ENCODE measurements around the gene KCTD10.

The KCTD10 gene

DNA sequence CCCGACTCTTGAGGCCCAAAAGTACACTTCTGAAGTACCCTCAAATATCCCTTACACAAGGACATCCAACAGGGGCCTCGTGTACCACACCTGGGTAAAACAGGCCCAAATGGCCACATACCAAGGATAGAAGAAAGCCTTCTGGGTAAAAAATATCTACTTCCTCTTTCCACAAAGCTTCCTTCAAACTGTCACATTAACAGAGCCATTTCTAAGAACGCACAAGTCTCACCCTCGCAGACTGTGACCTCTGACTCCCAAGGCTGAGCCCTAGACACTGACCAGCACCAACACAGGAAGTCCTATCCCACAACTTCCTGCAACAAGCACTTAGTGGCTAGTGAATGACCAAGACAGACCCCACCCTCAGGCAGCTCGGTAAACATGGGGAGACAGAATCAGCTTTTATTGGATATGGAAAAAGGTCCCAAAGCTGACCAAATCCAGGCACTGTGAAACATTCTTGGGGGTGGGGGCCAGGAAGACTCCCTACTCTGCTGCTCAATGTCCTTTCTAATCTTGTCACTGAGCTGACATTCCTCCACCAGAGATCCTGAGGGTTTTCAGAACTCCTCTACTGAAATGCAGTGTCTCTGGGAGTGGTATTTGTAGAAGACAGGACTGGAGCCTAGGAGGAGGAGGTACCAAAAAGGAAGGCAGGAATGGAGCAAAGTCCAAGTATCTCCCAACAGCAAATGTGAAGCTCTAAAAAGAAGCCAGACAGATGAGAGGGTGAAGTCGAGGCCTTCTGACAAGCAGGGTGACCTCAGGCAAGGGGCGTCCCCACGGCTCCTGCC lies 15.9 kb downstream of the KCTD10 start:
- Histone ChIP-seq H3K4me2 (ENCODE audit: insufficient read depth, low read length) (no peak overlapping the region), H3K27ac (ENCODE audit: low read length) (peak overlapping the region; percentile 7; the same call in 1 of the 2 replicates), H3K27me3 (ENCODE audit: insufficient read depth, low read length, poor library complexity) (no peaks in the 10 kb centered on the region), H3K36me3 (ENCODE audit: insufficient read depth, low read length) (peaks cover 47% of the 10 kb centered on the region), H2AFZ (ENCODE audit: low read depth, low read length) (no peak overlapping the region), H3K9ac (ENCODE audit: low read depth, low read length) (no peak overlapping the region; the same call in 1 of the 2 replicates), H3K4me1 (ENCODE audit: insufficient read depth, low read length) (no peaks in the 10 kb centered on the region), H4K20me1 (ENCODE audit: insufficient read depth, low read length) (peaks cover 67% of the 10 kb centered on the region), H3K9me3 (ENCODE audit: insufficient read depth, low read length, severe bottlenecking) (no peaks in the 10 kb centered on the region), H3K79me2 (ENCODE audit: insufficient read depth, low read length) (peaks cover 54% of the 10 kb centered on the region), H3K4me3 (ENCODE audit: low read depth in 1 of 2, low read length in 2 of 2) (no peak overlapping the region)
- DNase-seq = no peak
- TF ChIP-seq, protein P1, sequence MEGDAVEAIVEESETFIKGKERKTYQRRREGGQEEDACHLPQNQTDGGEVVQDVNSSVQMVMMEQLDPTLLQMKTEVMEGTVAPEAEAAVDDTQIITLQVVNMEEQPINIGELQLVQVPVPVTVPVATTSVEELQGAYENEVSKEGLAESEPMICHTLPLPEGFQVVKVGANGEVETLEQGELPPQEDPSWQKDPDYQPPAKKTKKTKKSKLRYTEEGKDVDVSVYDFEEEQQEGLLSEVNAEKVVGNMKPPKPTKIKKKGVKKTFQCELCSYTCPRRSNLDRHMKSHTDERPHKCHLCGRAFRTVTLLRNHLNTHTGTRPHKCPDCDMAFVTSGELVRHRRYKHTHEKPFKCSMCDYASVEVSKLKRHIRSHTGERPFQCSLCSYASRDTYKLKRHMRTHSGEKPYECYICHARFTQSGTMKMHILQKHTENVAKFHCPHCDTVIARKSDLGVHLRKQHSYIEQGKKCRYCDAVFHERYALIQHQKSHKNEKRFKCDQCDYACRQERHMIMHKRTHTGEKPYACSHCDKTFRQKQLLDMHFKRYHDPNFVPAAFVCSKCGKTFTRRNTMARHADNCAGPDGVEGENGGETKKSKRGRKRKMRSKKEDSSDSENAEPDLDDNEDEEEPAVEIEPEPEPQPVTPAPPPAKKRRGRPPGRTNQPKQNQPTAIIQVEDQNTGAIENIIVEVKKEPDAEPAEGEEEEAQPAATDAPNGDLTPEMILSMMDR (IDR thresholded peaks at IDR 0.05; ENCODE audit: borderline replicate concordance, extremely low read depth, low read length, poor library complexity, severe bottlenecking) = no peak
- TF ChIP-seq EZH2 (IDR thresholded peaks at IDR 0.05; ENCODE audit: borderline replicate concordance, low read depth, low read length, severe bottlenecking) = no peak
- peak; percentile 17; the same call in 1 of the 3 replicates for ATAC-seq (ENCODE audit: insufficient read depth, low read depth)

DNA sequence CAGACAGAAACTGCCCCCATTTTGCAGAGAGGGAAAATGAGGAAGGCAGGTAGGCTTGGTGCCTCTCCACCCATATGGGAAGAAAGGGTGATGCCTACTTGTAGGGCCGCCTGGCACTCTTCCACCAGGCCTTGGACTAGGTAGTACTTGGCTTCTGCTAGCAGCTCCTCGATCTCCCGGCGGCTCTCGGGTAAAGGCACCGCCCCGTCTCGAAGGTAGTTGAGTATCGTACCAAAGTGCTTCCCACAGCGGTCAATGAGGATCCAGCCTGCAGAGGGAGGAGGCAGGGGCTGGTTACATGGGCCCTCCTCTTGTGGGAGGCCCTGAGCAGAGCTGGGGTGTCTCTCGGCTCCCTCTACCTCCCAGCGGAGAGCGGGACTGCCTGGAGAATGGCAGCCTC lies 16.6 kb downstream of the KCTD10 start:
- no peaks in the 10 kb centered on the region for H3K4me1 ChIP-seq (ENCODE audit: insufficient read depth, low read length)
- H3K27me3 ChIP-seq (ENCODE audit: insufficient read depth, low read length, poor library complexity) = no peaks in the 10 kb centered on the region
- TF ChIP-seq EZH2 (IDR thresholded peaks at IDR 0.05; ENCODE audit: borderline replicate concordance, low read depth, low read length, severe bottlenecking) = no peak
- TF ChIP-seq, protein P1 (IDR thresholded peaks at IDR 0.05; ENCODE audit: borderline replicate concordance, extremely low read depth, low read length, poor library complexity, severe bottlenecking) = no peak
- H3K27ac ChIP-seq (ENCODE audit: low read length) = no peak overlapping the region
- H3K79me2 ChIP-seq (ENCODE audit: insufficient read depth, low read length) = peaks cover 47% of the 10 kb centered on the region
- DNase-seq (no peak), ATAC-seq (ENCODE audit: insufficient read depth, low read depth) (no peak)
- H2AFZ ChIP-seq (ENCODE audit: low read depth, low read length) = no peak overlapping the region
- H3K36me3 ChIP-seq (ENCODE audit: insufficient read depth, low read length) = peaks cover 54% of the 10 kb centered on the region
- H3K9ac ChIP-seq (ENCODE audit: low read depth, low read length) = no peak overlapping the region
- H3K9me3 ChIP-seq (ENCODE audit: insufficient read depth, low read length, severe bottlenecking) = no peaks in the 10 kb centered on the region
- H3K4me2 ChIP-seq (ENCODE audit: insufficient read depth, low read length) = no peak overlapping the region
- H3K4me3 ChIP-seq (ENCODE audit: low read depth in 1 of 2, low read length in 2 of 2) = no peak overlapping the region
- H4K20me1 ChIP-seq (ENCODE audit: insufficient read depth, low read length) = peaks cover 60% of the 10 kb centered on the region

DNA sequence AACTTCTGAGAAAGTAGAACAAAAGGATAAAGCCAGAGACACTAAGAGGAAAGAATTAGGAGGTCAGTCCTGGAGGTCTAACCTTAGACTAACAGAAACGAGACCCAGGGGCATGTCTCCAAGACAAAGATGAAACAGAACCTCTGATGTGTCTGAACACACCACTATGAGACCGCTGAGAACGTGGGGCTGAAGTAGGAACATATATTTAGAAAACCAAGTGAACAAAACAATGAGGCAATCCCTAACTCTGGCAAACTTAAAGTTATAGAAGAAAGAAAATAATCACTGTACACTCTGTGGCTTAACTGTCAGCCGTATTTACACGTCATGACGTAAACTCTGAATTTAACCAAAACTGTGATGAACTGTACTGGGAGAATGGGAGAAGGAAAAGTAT lies 17.9 kb downstream of the KCTD10 start:
- H3K4me3 ChIP-seq (ENCODE audit: low read depth in 1 of 2, low read length in 2 of 2) = no peak overlapping the region

More for the DNA sequence above, 17.9 kb downstream of the KCTD10 start:
- Histone ChIP-seq H3K4me2 (ENCODE audit: insufficient read depth, low read length) (no peak overlapping the region), H3K36me3 (ENCODE audit: insufficient read depth, low read length) (peaks cover 61% of the 10 kb centered on the region), H3K4me1 (ENCODE audit: insufficient read depth, low read length) (no peaks in the 10 kb centered on the region), H3K79me2 (ENCODE audit: insufficient read depth, low read length) (peaks cover 35% of the 10 kb centered on the region), H3K27me3 (ENCODE audit: insufficient read depth, low read length, poor library complexity) (no peaks in the 10 kb centered on the region), H3K27ac (ENCODE audit: low read length) (no peak overlapping the region), H4K20me1 (ENCODE audit: insufficient read depth, low read length) (peaks cover 48% of the 10 kb centered on the region), H2AFZ (ENCODE audit: low read depth, low read length) (no peak overlapping the region), H3K9ac (ENCODE audit: low read depth, low read length) (no peak overlapping the region), H3K9me3 (ENCODE audit: insufficient read depth, low read length, severe bottlenecking) (no peaks in the 10 kb centered on the region)
- TF ChIP-seq EZH2 (IDR thresholded peaks at IDR 0.05; ENCODE audit: borderline replicate concordance, low read depth, low read length, severe bottlenecking) = no peak
- TF ChIP-seq, protein P1 (IDR thresholded peaks at IDR 0.05; ENCODE audit: borderline replicate concordance, extremely low read depth, low read length, poor library complexity, severe bottlenecking) = no peak
- DNase-seq (no peak), ATAC-seq (ENCODE audit: insufficient read depth, low read depth) (no peak)

Data from DND-41 (cell line).